ENCODE measurements around the gene CHST8. TPM values are rescaled to one million over a fixed set of nuclear protein-coding genes. Genes with fewer than 3 reads are reported as not detected.

The CHST8 gene
- total and polyA plus RNA-seq, 5 donors, result 0.15 to 0.63 (median 0.37) TPM; not detected in 1

DNA sequence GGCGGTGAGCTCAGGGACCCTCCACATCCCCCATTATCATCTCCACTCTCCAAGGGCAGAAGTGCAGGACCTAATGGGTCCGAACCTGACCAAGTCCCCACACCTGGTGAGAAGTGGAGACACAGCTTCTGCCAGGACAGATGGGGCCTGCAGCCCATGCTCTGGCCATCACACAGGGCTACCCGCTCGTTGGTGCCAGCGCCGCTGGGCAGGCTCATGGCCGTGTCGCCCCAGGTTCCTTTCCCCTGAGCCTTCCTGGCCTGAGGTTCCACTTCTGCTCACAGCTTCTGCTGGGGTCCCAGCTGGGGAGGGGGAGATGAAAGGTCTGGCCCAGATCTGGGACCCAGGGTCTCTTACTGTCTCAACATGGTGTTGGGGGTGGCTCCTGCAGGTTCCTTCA is 126.5 kb downstream of the CHST8 start:
- DNase-seq (no peak), ATAC-seq (no peak)
- WGBS, result 91% methylated on average over 8 of the region's 8 CpGs
- Histone ChIP-seq H3K27ac (ENCODE audit: low read length) (no peak overlapping the region), H3K9me3 (ENCODE audit: control insufficient read depth, low read length) (no peaks in the 10 kb centered on the region), H3K27me3 (ENCODE audit: control insufficient read depth, insufficient read depth) (no peaks in the 10 kb centered on the region), H3K4me3 (ENCODE audit: low read length) (no peak overlapping the region), H3K4me1 (ENCODE audit: control insufficient read depth, insufficient read depth, low read length) (no peaks in the 10 kb centered on the region)
- intact Hi-C loops (cut with DNase I), result no loop called here

DNA sequence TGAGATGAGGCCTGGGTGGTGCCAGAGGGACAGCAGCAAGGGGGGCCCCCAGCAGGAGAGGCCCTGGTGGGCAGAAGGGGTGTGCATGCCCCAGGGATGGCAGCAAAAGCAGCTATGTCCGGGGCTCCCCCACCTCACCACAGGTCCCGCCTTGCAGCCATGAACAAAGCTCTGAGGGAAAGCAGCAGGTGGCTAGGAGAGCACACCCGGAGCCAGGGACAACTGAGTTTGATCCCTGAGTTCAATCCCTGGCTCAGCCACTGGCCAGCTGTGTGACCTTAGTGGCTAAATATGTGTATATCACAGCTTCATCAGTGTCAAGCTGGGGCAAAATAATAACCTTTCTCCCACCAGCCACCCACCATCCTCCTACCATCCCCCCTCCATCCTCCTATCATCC is 127.3 kb downstream of the CHST8 start:
- intact Hi-C loops (cut with DNase I), result no loop called here
- DNase-seq (no peak), ATAC-seq (no peak)
- WGBS, result 77% methylated on average over 3 of the region's 3 CpGs
- H3K9me3 ChIP-seq (ENCODE audit: control insufficient read depth, low read length), result no peaks in the 10 kb centered on the region
- no peak overlapping the region for H3K4me3 ChIP-seq (ENCODE audit: low read length)
- no peaks in the 10 kb centered on the region for H3K27me3 ChIP-seq (ENCODE audit: control insufficient read depth, insufficient read depth)
- H3K27ac ChIP-seq (ENCODE audit: low read length), result no peak overlapping the region
- H3K4me1 ChIP-seq (ENCODE audit: control insufficient read depth, insufficient read depth, low read length), result no peaks in the 10 kb centered on the region

- H3K27ac ChIP-seq (ENCODE audit: low read length), result no peak overlapping the region
- no peak for DNase-seq
- H3K9me3 ChIP-seq (ENCODE audit: control insufficient read depth, low read length), result no peaks in the 10 kb centered on the region
- WGBS, result 86% methylated on average over 12 of the region's 12 CpGs
- no peaks in the 10 kb centered on the region for H3K4me1 ChIP-seq (ENCODE audit: control insufficient read depth, insufficient read depth, low read length)
- H3K27me3 ChIP-seq (ENCODE audit: control insufficient read depth, insufficient read depth), result no peaks in the 10 kb centered on the region
- ATAC-seq, result no peak
- intact Hi-C loops (cut with DNase I), result no loop called here
- H3K4me3 ChIP-seq (ENCODE audit: low read length), result no peak overlapping the region
Measured at GRCh38 chr19:33749619-33750175, 127.9 kb downstream of the CHST8 start.

- no peak for DNase-seq
- intact Hi-C loops (cut with DNase I), result no loop called here
- Histone ChIP-seq H3K27ac (ENCODE audit: low read length) (no peak overlapping the region), H3K4me1 (ENCODE audit: control insufficient read depth, insufficient read depth, low read length) (no peaks in the 10 kb centered on the region), H3K27me3 (ENCODE audit: control insufficient read depth, insufficient read depth) (no peaks in the 10 kb centered on the region), H3K9me3 (ENCODE audit: control insufficient read depth, low read length) (no peaks in the 10 kb centered on the region), H3K4me3 (ENCODE audit: low read length) (no peak overlapping the region)
- 74% methylated on average over 18 of the region's 18 CpGs for WGBS
- no peak for ATAC-seq
Measured at GRCh38 chr19:33750587-33751435, 129.1 kb downstream of the CHST8 start.

DNA sequence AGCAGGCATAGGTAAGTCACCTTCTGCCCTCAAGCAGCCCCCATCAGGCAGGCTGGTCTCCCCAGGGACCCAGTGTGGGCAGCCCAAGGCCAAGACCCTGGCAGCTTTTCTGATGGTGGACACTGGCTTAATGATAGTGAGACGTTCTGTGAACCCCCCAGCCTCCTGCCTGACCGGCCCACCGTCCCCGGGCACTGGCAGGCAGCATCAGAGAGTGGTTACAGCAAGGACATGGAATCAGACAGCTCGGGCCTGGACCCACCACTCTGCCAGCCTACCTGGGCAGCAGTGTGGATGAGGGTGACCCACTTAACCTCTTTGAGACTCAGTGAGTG is 129.7 kb downstream of the CHST8 start:
- intact Hi-C loops (cut with DNase I), result no loop called here
- Histone ChIP-seq H3K9me3 (ENCODE audit: control insufficient read depth, low read length) (no peaks in the 10 kb centered on the region), H3K4me1 (ENCODE audit: control insufficient read depth, insufficient read depth, low read length) (no peaks in the 10 kb centered on the region), H3K4me3 (ENCODE audit: low read length) (no peak overlapping the region), H3K27me3 (ENCODE audit: control insufficient read depth, insufficient read depth) (no peaks in the 10 kb centered on the region), H3K27ac (ENCODE audit: low read length) (no peak overlapping the region)
- no peak for DNase-seq
- 73% methylated on average over 5 of the region's 5 CpGs for WGBS
- no peak for ATAC-seq

DNA sequence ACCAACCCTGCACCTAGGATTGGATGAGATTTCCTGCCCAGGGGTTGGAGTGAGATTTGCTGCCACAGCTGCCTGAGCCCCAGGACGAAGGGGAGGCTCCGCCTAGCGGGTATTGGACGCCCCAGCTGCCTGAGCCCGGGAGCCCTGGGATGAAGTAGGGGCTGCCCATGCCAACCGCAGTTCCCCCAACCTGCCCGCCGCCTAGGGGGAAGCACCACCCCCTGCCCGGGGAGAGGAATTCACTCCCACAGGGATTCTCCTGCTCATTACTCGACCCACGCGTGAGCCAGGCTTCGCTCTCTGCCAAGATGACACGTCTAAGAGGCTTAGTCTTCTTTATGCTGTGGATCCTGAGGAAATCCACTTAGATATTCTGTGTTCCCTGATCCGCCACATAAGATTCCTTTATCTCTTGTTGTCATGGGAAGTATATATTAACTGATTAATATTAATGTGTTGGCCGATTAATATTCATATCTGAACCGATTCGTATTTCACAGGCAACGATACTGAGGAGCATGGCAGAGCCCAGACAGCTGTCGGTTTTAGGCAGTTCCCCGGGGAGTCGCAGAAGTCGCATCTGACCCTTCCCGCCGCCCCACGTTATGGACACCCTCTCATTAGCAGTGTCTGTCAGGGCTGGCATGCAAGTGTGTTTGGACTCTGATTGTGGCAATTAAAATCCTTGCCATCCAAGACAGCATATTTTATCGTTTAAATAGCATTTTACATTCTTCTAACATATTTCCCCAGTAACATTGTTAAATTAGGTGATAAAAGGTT is 130.5 kb downstream of the CHST8 start:
- intact Hi-C loops (cut with DNase I), result no loop called here
- 58% methylated on average over 27 of the region's 27 CpGs for WGBS
- H3K4me3 ChIP-seq (ENCODE audit: low read length), result no peak overlapping the region
- H3K27me3 ChIP-seq (ENCODE audit: control insufficient read depth, insufficient read depth), result no peaks in the 10 kb centered on the region
- H3K27ac ChIP-seq (ENCODE audit: low read length), result no peak overlapping the region
- DNase-seq (no peak), ATAC-seq (no peak)
- no peaks in the 10 kb centered on the region for H3K9me3 ChIP-seq (ENCODE audit: control insufficient read depth, low read length)
- no peaks in the 10 kb centered on the region for H3K4me1 ChIP-seq (ENCODE audit: control insufficient read depth, insufficient read depth, low read length)

- no peak for ATAC-seq
- no peak for DNase-seq
- no peak overlapping the region for H3K27ac ChIP-seq (ENCODE audit: low read length)
- 77% methylated on average over 6 of the region's 6 CpGs for WGBS
- no peaks in the 10 kb centered on the region for H3K9me3 ChIP-seq (ENCODE audit: control insufficient read depth, low read length)
- no peaks in the 10 kb centered on the region for H3K4me1 ChIP-seq (ENCODE audit: control insufficient read depth, insufficient read depth, low read length)
- H3K27me3 ChIP-seq (ENCODE audit: control insufficient read depth, insufficient read depth), result no peaks in the 10 kb centered on the region
- no peak overlapping the region for H3K4me3 ChIP-seq (ENCODE audit: low read length)
- intact Hi-C loops (cut with DNase I), result no loop called here
Measured at GRCh38 chr19:33752945-33753344, 131.2 kb downstream of the CHST8 start.

- 66% methylated on average over 7 of the region's 7 CpGs for WGBS
Measured at GRCh38 chr19:33754361-33754760, 132.6 kb downstream of the CHST8 start.

GRCh38 chr19:33755099-33756035 is 133.6 kb downstream of the CHST8 start:
- no peaks in the 10 kb centered on the region for H3K27me3 ChIP-seq (ENCODE audit: control insufficient read depth, insufficient read depth)
- 63% methylated on average over 26 of the region's 26 CpGs for WGBS
- ATAC-seq, result no peak

More at GRCh38 chr19:33754361-33754760, 132.6 kb downstream of the CHST8 start:
- Histone ChIP-seq H3K27me3 (ENCODE audit: control insufficient read depth, insufficient read depth) (no peaks in the 10 kb centered on the region), H3K4me1 (ENCODE audit: control insufficient read depth, insufficient read depth, low read length) (peaks cover 2% of the 10 kb centered on the region), H3K27ac (ENCODE audit: low read length) (no peak overlapping the region), H3K4me3 (ENCODE audit: low read length) (no peak overlapping the region), H3K9me3 (ENCODE audit: control insufficient read depth, low read length) (no peaks in the 10 kb centered on the region)
- DNase-seq (no peak), ATAC-seq (no peak)
- intact Hi-C loops (cut with DNase I), result no loop called here

DNA sequence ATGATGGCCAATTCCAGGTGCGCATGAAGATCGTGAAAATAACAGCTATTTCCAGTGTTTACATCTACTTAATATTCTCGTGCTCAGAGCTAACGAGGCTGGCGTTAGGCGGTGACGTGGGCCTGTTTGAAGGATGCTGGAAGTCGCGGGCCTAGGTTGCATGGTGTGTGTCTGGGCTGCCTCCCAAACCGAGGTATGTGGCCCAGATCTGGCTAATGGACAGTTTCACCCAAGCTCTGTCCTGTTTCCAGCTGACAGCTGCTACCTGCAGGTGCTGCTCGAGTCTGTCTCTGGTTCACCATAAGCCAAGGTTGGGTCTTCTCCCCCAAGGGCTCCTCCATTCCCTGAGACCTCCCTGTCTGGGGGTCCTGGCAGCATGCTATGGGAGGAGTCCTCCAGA is 134.4 kb downstream of the CHST8 start:
- intact Hi-C loops (cut with DNase I), result no loop called here
- DNase-seq (no peak), ATAC-seq (no peak)
- no peaks in the 10 kb centered on the region for H3K27me3 ChIP-seq (ENCODE audit: control insufficient read depth, insufficient read depth)
- 91% methylated on average over 11 of the region's 11 CpGs for WGBS
- no peak overlapping the region for H3K27ac ChIP-seq (ENCODE audit: low read length)
- no peaks in the 10 kb centered on the region for H3K9me3 ChIP-seq (ENCODE audit: control insufficient read depth, low read length)
- H3K4me3 ChIP-seq (ENCODE audit: low read length), result no peak overlapping the region
- peaks cover 2% of the 10 kb centered on the region for H3K4me1 ChIP-seq (ENCODE audit: control insufficient read depth, insufficient read depth, low read length)

More at GRCh38 chr19:33755099-33756035, 133.6 kb downstream of the CHST8 start:
- DNase-seq, result no peak
- no peak overlapping the region for H3K27ac ChIP-seq (ENCODE audit: low read length)
- H3K4me3 ChIP-seq (ENCODE audit: low read length), result no peak overlapping the region
- intact Hi-C loops (cut with DNase I), result no loop called here
- H3K4me1 ChIP-seq (ENCODE audit: control insufficient read depth, insufficient read depth, low read length), result peaks cover 2% of the 10 kb centered on the region
- no peaks in the 10 kb centered on the region for H3K9me3 ChIP-seq (ENCODE audit: control insufficient read depth, low read length)

Measured in right cardiac atrium (tissue), 5 donors.